Amniotic epithelial cell (primary cell): Measurements from ENCODE around the gene ZFC3H1.
A peak's percentile ranks its signal among the peaks of the same experiment; 100 is the strongest.
"Not testable (repeated sequence)": the region's sequence is repeated elsewhere in the genome, so short reads cannot be mapped to it uniquely, and the experiment has no call there.

Source experiments
- DNase-seq: peaks from one replicate; pipeline ENCODE4 v3.0.0-alpha.2; 2010; ENCODE audit warnings: low read depth

The ZFC3H1 gene

GRCh38 chr12:71663561-71664410 lies at the start of gene ZFC3H1, which contains the start of gene THAP2:
Gene ZFC3H1 (minus strand): TSS chr12:71663848. CDS start chr12:71663610, 238 bp downstream.
Gene THAP2 (plus strand): TSS chr12:71664301. CDS start chr12:71664510, 209 bp downstream.
- DNase-seq: peak; percentile 100

GRCh38 chr12:71710276-71711125 lies 46.9 kb upstream of the ZFC3H1 start:
- peak; percentile 91 for DNase-seq

GRCh38 chr12:71708658-71709057 lies 45.0 kb upstream of the ZFC3H1 start:
- peak; percentile 80 for DNase-seq

GRCh38 chr12:71704920-71705319 lies 41.3 kb upstream of the ZFC3H1 start:
- DNase-seq: no peak

- DNase-seq: no peak
These were observed 39.6 kb upstream of the ZFC3H1 start for GRCh38 chr12:71703206-71703605.

GRCh38 chr12:71702590-71702989 lies 38.9 kb upstream of the ZFC3H1 start:
- no peak for DNase-seq

- DNase-seq: not testable (repeated sequence)
These were observed 38.5 kb upstream of the ZFC3H1 start for GRCh38 chr12:71702181-71702580.

- no peak for DNase-seq
These were observed 32.1 kb upstream of the ZFC3H1 start for GRCh38 chr12:71695782-71696181.

GRCh38 chr12:71694099-71694820 lies 30.6 kb upstream of the ZFC3H1 start:
- DNase-seq: no peak

- not testable (repeated sequence) for DNase-seq
These were observed 30.0 kb upstream of the ZFC3H1 start for GRCh38 chr12:71693651-71694050.

GRCh38 chr12:71693126-71693525 lies 29.5 kb upstream of the ZFC3H1 start:
- no peak for DNase-seq

GRCh38 chr12:71691504-71692129 lies 28.0 kb upstream of the ZFC3H1 start:
- DNase-seq: no peak

- DNase-seq: no peak
These were observed 25.4 kb upstream of the ZFC3H1 start for GRCh38 chr12:71688961-71689570.

GRCh38 chr12:71687172-71687571 lies 23.5 kb upstream of the ZFC3H1 start:
- DNase-seq: not testable (repeated sequence)

GRCh38 chr12:71686658-71687025 lies 23.0 kb upstream of the ZFC3H1 start:
- peak; percentile 56 for DNase-seq

GRCh38 chr12:71685914-71686657 lies 22.4 kb upstream of the ZFC3H1 start, which contains the start of gene TMEM19:
Gene TMEM19 (plus strand): TSS chr12:71686082. CDS start chr12:71686681, 599 bp downstream.
- peak; percentile 88 for DNase-seq

- DNase-seq: no peak
These were observed 21.8 kb upstream of the ZFC3H1 start for GRCh38 chr12:71685312-71685906.

GRCh38 chr12:71684081-71684480 lies 20.4 kb upstream of the ZFC3H1 start:
- peak; percentile 16 for DNase-seq

GRCh38 chr12:71683633-71684032 lies 20.0 kb upstream of the ZFC3H1 start:
- no peak for DNase-seq

GRCh38 chr12:71682466-71682865 lies 18.8 kb upstream of the ZFC3H1 start:
- no peak for DNase-seq
